Activated CD8-positive, alpha-beta memory T cell treated with anti-CD3 and anti-CD28 coated beads, Interleukin-2, amount 50 U/mL, for 1 hour (primary cell): ENCODE measurements around the gene HDAC1.
"Not testable (repeated sequence)": the region's sequence is repeated elsewhere in the genome, so short reads cannot be mapped to it uniquely, and the experiment has no call there.

ENCODE experiments used
- DNase-seq: peaks from one replicate; pipeline ENCODE4 v3.0.0-alpha.2; 2020; ENCODE audit errors: extremely low read depth

Gene HDAC1

DNA sequence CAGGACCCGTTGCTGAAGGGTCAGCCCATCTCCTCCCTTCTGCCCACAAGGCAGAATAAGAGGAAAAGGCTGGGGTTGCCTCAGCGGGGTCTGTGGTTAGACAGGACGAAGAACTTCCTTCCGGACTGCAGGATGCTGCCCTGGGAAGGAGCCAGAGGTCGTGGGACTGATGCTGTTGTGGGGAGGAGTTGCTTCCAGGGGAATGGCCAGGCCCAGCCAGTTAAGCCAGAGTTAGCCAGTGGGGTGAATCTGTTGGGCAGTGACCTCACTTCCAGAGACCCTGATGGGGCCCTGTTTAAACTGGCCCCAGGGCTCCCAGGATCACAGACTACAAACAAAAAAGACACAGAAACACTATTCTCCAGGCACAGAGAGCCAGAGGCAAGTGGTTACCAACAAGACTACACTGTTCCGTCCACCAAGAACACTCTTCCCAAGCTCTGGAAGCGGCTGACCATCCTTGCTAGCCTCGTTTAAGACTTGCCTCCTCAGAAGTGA, 57.4 kb downstream of the HDAC1 start:
- no peak for DNase-seq

DNA sequence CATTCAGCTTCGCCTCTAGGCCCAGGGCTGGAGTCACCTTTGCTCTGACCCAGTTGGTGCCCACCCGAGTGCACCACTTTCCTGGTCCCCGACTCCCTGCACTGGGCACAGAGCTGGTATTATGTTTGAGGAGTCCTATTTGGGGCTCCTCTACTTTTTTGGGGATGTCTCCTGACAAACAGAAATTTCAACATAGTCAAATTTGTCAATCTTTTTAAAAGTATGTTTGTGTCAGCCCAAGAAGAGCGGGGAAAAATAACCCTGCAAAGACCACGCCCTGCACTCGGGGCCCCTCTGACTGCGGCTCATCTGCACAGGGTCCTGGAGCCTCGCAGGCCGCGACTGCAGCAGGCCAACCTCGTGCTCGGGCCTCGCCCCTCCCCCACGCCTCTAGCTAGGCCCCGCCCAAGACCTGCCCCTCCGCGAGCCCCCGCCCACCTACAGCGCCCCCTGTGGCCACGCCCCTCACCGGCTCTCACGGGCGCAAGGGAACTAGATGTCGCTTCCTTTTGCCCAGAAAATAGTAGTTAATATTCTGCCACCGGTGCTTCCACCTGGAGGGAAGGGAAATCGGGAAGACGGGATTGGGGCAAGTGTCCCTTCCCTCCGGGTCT, 59.0 kb downstream of the HDAC1 start:
- no peak for DNase-seq

GRCh38 chr1:32351399-32352238, 59.7 kb downstream of the HDAC1 start:
- DNase-seq = peak; percentile 74

DNA sequence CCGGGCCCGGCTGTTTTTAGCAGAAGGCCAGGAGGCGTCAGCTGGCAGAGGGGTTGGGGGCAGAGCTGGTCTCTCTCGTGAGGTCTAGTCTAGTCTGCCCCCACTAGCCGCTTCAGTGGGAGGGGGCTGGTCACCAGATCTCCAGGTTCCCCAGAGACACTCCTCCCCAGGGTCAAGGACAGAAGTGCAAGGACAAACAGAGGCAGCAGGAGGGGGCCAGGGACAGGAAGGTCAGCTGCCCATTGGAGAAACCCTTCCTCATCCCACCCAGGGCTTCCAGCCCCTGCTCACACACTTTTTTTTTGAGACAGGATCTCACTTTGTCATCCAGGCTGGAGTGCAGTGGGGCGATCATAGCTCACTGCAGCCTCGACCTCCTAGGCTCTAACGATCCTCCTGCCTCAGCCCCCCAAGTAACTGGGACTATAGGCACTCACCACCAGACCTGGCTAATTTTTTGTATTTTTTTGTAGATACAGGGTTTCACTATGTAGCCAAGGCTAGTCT, 60.4 kb downstream of the HDAC1 start:
- no peak for DNase-seq

DNA sequence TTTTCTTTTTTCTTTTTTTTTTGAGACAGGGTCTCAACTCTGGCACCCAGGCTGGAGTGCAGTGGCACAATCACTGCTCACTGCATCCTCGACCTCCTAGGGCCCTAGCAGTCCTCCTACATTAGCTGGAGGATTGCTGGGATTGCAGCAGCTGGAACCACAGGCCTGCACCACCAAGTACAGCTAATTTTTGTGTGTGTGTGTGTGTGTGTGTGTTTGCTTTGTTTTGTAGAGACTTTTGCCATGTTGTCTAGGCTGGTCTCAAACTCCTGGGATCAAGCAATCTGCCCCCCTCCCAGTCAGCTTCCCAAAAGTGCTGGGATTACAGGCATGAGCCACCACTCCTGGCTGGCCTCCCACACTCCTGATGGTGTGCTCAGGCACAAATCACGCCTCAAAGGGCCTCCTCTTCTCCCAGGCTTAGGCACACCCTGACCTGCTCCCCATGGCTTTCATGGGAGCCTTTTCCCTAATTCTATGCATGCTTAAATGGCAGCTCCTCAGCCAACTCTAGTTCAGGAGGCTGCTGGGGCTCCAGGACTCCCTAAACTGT, 61.0 kb downstream of the HDAC1 start:
- no peak for DNase-seq

DNA sequence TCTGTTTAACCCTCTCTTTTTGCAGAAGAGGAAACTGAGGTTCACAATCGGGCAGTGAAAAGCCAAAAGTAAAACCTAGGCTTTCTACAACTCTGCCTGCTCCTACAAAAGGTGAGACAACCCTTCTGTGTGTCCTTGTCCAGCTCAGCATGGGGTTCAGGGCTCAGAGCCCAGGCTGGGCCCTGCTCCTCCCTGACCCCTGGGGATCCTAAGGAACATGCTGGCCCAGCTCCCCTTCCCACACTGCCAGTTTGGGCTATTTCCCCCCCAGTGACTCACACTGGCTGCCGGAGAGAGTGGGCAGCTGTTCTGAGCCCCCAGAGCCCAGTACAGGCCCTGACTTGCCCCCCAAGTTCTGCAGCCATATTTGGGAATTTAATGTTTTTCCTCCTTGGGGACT, 61.5 kb downstream of the HDAC1 start:
- DNase-seq = no peak

DNA sequence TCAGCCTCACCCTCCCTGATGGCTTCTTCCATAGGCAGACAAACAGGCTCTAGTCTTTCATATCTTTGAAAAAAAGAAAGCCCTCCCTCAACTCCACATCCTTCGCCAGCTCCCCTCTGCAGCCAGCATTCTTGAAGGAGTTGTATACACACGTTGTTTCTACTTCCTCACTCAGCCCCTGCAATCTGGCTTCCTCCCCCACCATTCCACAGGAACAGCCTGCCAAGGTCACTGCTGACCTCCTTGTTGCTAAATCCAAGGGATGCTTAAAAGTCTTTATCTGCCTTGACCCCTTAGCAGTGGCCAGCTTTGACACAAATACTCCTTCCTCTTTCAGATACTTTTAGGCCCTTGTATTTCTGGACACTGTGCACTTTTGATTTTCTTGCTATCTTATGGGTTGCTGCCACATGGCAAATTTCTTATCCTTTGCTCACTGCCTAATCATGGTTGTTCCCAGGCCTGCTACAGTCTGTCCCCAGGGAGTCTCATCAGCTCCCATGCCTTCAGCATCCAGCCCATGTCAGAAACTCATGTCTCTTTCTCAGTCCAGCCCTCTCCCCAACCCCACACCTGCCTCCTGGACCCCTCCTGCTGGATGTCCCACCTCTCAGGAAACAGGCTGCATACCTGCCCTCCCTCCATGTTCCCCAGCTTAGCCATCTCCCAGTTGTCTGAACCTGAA, 62.1 kb downstream of the HDAC1 start:
- no peak for DNase-seq

GRCh38 chr1:32355778-32356177, 63.9 kb downstream of the HDAC1 start:
- not testable (repeated sequence) for DNase-seq

- no peak for DNase-seq
These were observed 64.6 kb downstream of the HDAC1 start for GRCh38 chr1:32356478-32356877.

DNA sequence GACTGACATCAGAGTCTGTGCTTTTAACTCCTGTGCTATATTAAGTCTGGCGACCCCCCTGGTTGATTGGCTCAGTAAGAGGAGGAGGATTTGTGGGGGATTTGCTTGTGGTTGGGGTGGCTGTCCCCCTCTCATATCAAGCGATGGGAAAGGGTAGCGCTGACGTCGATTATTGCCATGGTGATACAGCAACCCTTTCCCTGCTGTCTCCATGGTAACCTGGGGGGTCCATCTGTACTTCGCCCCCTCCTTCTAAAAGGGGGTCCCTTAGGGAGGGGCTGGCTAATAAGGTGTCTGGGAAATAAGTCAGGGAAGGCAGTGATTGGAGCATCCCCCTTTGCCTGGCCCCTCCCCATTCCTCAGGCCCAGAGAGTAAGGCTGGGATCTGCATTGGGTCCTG, 65.7 kb downstream of the HDAC1 start:
- no peak for DNase-seq

DNA sequence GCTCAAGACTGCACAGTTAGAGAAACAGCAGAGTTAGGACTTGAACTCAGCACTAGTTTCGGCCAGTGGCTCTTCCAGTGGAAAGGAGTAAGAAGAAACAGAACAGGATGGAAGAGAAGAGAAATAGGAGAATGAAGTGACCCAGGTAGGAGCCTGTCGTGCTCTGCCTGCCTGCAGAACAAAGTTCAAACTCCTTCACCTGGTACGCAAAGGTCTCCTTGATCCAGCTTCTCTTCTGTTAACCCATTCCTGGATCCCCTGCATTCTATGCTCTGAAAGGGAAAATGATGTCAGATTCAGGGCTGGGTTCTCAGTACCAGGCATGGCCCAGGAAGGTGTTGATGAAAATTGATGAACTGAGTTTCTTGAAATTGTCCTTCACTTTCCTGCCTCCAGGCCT, 66.6 kb downstream of the HDAC1 start:
- no peak for DNase-seq

- no peak for DNase-seq
These were observed 69.4 kb downstream of the HDAC1 start for GRCh38 chr1:32361308-32361673.

DNA sequence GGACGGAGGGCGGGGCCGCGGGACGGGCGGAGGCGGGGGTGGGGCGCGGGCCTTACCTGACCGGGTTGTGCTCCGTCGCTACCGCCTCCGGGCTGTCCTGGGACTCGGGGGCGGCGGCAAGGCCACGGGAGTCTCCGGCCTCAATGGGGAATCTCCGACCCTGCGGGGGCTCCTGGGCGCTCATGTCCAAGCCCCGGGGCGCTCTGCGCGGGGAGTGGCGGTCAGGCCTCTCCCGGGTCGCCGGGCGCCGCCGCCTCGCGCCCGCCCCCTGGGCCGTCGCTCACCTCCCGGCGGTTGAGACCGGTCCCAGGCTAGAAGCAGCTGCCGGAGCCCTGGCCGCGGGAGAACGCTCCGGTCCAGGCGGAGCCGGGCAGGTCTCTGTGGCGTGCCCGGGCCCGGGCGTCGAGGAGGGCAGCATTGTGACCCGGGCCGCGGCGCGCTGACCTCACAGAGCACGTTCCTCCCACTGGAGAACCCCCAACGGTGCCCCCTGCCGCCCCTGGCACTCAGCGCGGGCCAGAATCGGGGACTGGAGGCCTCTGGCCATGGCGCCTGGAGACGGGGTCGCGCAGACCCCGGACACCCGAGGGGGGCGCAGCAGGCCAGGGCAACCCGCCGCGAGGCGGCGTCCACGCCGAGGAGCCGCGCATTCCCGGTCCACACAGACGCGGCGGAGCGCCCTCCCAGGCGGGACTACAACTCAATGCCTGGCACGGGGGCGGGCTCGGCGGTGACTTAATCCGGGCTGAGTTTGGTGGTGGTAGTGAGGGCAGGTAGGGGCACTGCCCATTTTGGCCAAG, 70.0 kb downstream of the HDAC1 start:
- DNase-seq = no peak

- no peak for DNase-seq
These were observed 70.8 kb downstream of the HDAC1 start, which contains the start of the genes FAM229A and TSSK3 for GRCh38 chr1:32362474-32363313. Gene FAM229A (minus strand): TSS chr1:32362485. CDS start chr1:32362091, 394 bp downstream. Gene TSSK3 (plus strand): TSS chr1:32362539. CDS start chr1:32362702, 163 bp downstream.

GRCh38 chr1:32363713-32364112, 71.8 kb downstream of the HDAC1 start:
- DNase-seq = no peak

GRCh38 chr1:32364836-32365235, 73.0 kb downstream of the HDAC1 start:
- DNase-seq = no peak

GRCh38 chr1:32365445-32365844, 73.6 kb downstream of the HDAC1 start:
- DNase-seq = no peak

- DNase-seq = no peak
These were observed 76.2 kb downstream of the HDAC1 start for GRCh38 chr1:32367912-32368635.

- no peak for DNase-seq
These were observed 80.4 kb downstream of the HDAC1 start for GRCh38 chr1:32372149-32372756.
